HG02678 (cell line): ENCODE data around the gene AKAP8L.
"Not testable (repeated sequence)": the region's sequence is repeated elsewhere in the genome, so short reads cannot be mapped to it uniquely, and the experiment has no call there.

Experiments
- ATAC-seq: cut with Tn5 transposase; IDR thresholded peaks from one replicate; pipeline ENCODE4 v1.9.1; 2021; ENCODE audit warnings: mild to moderate bottlenecking, moderate library complexity; ENCODE audit not compliant: unreplicated experiment

The AKAP8L gene

DNA sequence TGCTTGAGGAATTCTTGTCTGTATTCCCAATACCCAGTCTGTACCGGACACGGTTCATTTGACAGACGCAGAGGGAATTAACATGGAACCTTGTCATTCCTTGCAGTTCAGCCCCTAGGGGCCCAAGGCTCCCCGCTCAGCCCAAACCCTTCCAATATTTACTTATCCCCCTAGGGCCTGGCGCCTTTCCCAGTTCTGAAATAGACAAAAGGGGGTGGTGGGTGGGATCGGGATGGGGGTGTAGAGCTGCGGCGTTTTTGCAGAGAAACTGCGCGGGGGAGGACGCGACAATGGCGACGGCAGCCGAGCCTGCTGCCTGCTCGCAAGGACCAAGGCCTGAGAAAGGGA, 583 bp downstream of the AKAP8L start:
- ATAC-seq = no peak

DNA sequence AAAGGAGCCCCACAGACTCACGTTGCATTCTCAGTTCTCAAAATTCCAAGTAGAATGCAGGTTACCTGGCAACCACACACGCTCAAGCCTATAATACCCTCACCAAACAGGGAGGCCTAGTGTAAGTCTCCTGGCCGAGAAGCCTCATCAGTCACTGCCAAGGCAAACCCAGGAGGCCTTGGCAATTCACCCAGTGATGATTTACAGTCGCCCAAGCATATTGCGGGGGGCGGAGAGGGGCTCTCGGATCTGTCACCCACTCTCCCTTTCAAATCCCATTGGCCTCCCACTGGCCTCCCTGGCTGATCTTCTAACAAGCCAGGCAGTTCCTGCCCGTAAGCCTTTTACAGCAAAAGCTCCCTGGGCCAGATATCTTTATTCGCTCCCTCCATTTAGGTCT, 1.1 kb downstream of the AKAP8L start:
- no peak for ATAC-seq

DNA sequence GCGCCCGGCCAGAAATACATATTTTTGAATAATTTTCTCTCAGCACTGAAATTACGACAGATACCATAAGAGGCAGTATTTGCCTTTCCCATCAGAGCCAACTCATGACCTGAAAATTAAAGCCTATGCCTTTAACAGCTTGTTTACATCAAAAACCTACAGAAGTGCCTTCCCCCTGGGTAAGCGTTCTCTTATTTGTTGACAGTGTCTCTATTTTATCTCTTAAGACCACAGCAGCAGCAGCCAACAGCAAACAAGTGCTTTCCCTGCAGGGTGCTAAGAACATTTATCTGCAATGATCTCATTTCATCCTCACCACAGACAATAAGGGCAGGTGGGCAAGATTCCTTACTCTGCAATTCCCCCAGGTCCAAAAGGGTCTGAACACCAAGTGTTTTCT, 6.0 kb downstream of the AKAP8L start:
- ATAC-seq = no peak

DNA sequence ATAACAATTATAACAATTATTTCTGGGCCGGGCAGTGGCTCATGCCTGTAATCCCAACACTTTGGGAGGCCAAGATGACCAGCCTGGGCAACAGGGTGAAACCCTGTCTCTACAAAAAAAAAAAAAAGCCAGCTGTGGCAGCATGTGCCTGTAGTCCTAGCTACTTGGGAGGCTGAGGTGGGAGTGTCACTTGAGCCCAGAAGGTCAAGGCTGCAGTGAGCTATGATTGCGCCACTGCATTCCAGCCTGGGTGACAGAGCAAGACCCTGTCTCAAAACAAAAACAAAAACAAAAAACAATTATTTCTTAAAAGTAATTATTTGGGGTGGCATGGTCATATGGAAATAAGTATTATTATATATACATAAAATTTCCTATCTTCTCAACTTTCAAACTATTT, 7.4 kb downstream of the AKAP8L start:
- ATAC-seq = not testable (repeated sequence)

DNA sequence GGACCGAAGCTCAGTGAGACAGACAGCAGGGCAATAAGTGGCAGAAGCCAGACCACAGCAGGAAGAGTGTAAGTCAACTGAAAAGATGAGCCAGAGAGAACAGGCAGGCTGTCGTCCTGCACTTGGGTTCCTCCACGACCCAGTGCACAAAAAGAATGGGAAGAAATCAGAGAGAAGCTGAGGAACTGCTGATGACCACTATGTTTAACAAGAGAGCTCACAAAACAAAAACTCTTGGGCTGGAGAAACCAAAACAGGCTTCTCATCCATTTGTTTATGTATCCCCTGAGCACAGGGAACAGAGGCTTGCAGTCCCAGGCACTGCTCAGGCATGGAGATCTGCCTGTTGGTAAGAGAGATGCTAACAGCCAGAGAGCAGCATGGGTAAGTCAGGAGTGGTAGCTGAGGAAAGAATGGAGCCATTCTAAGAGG, 14.0 kb downstream of the AKAP8L start:
- no peak for ATAC-seq

DNA sequence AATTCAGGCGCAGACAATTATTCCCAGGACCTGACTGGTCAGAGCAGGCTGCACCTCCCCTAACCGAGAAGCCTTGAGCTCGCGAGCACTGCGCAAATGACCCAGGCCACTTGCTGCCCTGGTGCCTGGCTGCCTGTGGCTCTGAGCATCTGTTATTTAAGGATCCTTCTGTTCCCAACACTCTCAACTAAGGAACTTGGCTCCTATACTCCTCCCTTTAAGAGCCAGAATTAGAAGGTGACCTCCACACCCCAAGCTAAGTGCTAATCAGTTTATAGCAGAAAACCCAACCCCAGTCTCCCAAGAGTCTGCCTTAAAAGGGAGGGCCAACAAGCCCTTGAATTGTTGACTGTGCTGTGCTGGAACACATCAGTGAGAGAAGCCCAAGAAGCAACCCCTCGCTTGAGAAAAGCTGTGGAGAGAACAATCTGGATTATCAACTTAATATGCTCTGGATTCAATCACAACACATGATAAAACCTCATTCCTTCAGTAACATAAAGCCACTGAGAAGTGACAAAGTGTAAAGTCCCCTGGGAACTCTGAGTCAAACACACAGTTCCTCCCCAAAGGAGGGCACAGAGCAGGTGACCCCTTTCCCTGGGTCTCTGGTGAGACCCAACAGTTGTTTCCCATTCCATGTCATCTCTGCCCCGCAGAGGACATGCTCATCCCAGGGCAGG, 14.6 kb downstream of the AKAP8L start:
- ATAC-seq = no peak

DNA sequence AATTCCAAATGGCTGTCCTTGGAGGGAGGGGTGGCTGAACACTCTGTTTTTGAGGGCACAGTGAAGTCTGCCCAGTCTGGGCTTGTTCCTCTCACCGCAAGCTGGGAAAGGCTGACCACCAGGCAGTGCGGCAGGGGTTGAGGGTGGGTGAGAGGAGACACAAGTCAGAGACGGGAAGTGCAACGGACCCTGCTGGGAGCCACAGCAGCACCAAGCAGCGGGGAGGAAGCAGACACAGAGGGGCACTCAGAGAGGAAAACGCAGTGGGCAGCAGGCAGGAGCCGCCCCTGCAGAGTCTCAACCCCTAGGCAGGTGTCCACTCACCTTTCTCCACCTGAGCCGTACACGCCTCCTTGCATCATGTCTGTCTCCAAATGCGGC, 15.6 kb downstream of the AKAP8L start:
- no peak for ATAC-seq

DNA sequence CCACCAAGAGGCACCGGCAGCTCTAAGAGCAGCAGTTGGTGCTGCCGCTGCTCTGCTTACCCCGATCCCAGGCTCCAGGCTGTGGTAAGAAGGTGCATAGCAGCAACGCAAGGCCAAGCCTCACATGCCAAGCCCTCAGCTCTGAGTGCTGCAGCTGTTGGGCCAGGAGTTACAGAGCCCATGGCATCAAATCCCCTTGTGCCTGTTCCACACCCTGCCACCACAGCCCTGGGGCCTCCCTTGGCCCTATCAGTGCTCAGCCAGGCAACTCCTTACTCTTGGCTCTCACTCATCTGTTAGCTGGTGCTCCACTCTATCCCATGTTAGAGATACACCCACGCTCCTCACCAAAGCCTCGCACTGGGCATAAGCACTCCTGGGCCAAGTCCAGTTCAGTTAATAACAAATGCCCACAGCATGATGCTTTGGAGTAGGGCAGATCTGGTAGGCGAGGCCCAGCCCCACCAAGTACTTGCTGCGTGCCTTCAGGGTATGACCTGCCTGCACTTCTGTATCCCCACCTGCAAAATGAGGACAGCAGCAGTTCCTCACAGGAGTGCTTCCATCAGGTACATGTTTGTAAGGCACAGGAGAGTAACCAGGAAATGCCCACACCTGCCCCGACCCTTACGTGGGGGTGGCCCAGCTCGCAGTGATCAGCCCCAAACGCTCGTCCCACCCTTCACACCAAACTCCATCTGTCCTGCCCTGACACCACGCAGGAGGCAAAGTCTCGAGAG, 16.2 kb downstream of the AKAP8L start:
- no peak for ATAC-seq

DNA sequence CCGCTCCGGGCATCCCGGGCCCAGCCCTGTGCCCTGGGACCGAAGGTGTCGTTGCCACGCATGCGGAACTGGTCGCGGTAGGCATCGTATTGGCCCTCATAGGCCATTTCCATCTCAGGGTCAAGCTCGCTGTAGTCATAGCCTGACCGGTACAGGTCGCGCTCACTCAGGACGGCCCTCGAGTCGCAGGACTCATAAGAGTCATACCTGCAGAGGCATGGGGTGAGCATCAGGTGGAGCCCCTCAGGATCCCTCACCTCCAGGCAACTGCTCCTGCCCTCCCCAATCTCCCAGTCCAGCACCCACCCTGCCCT, 17.4 kb downstream of the AKAP8L start:
- ATAC-seq = no peak

DNA sequence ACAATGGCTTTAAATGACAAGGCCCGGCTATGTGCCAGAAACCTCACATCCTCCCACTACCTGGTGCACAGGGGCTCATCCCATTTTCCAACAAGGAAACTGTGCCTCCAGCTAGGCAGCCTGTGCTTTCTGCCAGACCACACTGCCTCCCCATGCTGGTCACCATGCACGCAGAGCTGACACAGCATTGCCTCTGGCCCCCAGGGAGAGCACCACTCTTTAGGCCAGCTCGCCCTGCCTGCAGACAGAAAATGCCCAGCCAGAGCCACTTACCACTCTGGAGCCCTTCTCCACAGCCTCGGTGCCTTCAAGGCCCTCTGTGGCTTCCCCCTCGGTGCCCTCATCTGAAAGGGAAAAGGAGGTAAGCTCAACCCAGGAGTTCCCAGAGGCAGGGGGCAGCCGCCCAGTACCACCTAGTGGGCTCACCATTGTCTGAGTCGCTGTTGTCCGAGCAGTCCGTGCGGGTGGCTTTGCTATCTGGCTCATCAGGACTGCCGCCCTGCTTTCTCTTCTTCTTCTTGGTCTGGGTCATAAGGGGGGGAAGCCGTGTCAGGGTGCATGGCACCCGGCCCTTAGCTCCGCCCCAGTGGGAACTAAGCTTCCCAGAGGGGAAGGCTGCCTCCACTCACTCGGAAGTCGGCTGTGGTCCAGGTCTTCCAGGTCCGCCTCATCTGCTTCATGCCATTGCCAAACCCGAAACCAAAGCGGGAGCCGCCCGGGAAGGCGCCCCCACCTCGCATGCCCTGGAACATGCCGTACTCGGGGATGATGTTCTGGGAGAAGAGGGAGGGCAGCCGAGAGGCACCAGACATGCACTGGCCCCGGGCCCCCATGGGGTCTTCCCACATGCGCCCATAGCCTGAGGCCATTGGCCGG, 18.0 kb downstream of the AKAP8L start:
- no peak for ATAC-seq

DNA sequence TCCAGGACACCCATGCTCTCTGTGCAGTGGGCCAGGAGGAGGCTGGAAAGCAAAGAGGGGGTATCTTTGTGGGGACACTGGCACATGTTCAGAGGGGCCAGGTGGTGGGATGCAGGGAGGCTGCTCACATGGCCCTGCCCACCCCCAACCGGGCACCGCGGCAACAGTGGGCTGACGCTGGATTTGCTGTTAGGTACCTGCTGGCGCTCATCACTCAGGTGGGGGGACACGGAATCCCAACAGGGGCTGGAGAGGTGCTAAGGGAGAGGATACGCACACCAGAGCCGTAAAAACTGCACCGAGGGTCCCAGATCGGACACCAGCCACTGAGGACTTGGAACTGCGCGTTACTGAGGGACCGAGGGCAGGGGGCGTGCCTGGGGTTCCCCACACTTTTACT, 19.2 kb downstream of the AKAP8L start:
- no peak for ATAC-seq

DNA sequence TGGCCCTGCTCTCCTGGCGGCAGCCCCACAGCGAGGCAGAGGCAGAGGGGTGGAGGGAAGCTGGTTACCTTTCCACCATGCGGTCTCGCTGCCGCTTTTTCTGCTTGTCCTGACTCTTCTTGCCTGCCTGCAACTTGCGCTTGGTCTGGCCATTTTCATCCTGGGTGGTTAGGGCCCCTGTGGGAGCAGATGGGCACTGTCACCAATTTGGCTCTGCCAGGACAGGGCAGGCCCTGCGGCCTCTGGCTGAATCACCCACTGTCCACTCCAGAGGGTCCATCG, 19.6 kb downstream of the AKAP8L start:
- ATAC-seq = no peak

DNA sequence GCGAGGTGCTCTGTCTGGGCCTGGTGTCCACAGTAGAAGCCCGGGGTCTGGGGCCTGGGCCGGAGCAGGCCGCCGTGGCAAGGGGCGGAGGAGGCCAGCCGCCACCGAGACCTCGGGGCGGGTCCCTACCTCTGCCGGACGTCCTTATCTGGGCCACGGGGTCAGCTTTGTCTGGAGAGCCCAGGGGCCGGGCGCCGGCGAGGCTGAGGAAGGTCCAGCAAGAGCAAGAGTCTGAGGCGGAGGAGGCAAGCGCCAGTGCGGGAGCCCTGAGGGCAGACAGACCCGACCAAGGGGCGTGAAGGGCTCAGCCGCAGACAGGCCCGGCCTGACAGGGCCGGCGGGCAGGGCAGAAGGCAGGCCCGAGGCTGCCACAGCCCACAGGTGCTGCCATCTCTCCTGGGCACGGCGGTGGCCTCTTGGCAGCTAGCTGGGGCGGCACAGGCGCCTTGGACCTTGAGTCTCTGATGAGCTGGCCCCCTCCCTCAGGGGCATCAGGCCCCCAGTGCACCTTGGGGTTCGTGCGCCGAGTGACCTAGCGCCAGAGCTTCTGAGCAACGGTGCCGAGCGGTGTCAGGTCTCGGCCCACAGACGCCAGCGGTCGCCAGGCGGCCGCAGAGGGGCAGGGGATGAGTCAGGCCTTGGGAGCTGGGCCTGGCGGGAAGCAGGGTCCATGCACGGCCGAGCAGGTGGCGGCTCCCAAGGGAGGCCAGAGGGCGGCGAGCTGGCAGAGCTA, 20.1 kb downstream of the AKAP8L start:
- ATAC-seq = no peak

DNA sequence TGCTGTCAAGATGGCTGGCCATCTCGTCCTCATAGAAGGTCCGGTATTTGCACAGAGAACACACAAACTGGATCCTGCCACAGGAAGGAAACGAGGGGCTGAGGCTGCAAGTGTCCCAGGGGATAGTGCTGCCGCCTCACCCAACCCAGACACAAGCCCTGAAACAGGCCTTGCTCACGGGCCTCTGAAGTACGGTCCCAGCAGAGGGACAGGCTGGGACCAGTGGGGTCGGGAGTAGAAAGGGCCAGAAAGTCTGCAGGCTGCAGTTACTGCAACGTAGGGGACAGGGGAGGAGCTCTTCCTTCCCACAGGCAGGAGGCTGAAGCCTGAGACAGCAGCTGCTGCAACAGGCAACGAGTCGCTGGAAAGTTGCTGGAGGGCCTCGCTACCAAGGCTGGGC, 21.0 kb downstream of the AKAP8L start:
- no peak for ATAC-seq

DNA sequence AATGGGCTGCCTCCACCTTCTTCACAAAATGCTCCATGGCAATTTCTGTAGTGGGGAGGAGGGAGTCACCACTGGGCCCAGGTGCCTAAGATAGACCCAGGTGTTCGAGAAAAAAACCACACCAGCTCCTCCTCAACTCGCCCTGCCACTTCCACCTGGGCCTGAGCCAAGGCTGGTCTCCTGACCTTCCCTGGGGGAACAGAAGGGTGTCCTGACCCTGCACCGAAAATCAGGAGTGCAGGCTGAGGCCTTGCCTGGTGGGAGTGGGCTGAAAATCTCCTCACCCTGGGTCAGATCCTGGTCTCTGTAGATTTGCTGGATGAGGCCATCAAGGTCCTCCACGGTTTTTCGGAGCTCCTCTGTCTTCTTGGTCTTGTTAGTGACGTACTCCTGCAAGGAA, 21.6 kb downstream of the AKAP8L start:
- ATAC-seq = no peak

DNA sequence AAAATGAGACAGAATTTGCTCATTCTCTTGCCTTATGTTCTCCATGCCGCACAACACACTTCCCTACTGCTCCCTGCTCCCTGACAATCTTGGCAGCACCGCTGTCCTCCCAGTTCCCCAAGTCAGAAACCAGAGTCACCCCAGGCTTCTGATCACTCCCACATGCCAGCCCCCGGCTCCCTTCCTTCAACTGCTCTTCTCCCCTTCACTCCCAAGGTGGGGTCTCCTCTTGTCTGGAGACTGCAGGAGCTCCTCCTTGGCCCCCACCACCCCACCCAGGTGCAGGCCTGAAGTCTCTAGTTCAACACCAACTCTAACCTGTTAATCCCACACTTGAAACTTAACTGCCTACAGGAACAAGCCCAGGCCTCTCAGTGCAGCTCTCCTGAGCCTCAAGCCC, 22.4 kb downstream of the AKAP8L start:
- no peak for ATAC-seq

DNA sequence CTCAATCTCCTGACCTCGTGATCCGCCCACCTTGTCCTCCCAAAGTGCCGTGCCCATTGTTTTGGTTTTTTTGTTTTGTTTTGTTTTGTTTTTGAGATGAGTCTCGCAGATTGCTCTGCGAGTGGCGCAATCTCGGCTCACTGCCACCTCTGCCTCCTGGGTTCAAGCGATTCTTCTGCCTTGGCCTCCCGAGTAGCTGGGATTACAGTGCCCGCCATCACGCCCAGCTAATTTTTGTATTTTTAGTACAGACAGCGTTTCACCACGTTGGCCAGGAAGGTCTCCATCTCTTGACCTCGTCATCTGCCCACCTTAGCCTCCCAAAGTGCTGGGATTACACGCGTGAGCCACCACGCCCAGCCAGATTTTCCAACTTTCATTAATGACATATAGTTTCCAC, 23.5 kb downstream of the AKAP8L start:
- ATAC-seq = not testable (repeated sequence)

DNA sequence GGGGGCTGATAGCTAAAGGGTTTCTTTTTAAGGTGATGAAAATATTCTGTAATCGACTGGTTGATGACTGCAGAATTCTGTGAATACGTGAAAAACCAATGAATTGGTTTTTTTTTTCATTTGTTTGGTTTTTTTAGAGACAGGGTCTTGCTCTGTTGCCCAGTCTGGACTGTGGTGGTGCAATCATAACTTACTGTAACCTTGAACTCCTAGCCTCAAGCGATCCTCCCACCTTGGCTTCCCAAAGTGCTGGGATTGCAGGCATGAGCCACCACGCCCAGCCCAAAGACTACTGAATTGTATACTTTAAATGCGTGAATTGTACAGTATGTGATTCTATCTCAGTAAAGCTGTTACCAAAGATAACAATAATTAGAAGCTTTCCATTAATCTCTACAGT, 24.4 kb downstream of the AKAP8L start:
- no peak for ATAC-seq

DNA sequence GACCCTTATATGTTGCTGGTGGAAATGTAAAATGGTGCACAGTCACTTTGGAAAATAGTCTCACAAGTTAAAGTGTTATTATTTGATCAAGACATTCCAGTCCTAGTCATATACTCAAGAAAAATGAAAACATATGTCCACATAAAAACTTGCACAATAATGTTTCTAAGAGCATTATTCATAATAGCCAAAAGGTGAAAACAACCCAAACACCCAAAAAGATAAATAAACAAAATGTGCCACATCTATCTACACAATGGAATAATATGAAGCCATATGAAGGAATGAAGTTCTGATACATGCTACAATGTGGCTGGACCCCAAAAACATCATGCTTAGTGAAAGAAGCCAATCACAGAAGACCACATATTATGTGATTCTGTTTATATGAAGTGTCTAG, 24.8 kb downstream of the AKAP8L start:
- no peak for ATAC-seq

DNA sequence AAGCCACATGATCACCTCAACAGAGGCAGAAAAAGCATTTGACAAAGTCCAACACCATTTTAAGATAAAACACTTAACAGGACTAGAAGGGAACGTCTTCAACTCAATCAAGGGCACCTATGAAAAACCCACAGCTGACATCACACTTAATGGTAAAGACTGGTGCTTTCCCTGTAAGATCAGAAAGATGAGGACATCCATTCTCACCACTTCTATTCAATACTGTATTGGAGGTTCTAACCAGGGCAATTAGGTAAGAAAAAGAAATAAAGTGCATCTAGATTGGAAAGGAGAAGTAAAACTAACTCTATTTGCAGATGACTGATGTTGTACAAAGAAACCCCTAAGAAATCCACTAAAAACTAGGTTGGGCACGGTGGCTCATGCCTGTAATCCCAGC, 28.0 kb downstream of the AKAP8L start:
- no peak for ATAC-seq

DNA sequence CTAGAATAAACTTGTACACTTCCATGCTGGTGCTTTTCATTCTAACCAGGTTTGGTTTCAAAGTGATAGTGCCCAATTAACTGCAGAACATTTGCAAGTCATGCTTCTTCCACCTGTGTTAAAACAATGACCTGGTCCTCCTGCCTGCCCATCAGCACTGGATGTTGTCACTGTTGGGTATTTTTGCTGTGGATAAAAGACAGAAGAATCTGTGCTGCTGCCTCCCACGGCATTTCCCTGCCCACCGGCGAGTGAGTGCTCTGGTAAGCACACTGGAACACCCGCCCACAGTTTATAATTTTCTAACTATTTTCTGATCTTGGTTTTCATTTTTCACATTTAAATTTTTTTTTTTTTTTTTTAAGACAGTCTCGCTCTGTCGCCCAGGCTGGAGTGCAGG, 36.9 kb downstream of the AKAP8L start:
- ATAC-seq = no peak

DNA sequence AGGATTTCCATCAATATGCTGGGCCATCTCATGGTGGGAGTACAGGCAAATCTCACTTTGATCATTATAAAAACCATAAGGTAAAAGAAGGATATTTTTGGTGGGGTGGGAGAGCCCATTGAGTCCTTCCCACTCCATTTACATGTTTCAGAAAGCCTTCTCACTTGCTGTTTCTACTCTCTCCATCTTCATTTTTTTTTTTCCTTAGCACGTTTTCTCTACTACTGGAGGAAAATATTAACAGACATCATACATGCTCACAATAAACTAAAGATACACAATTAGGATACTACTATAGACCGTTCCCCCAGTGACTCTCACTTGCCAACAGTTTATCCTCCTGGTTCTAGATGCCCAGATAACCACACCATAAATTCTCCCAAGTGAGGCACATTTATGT, 37.4 kb downstream of the AKAP8L start:
- no peak for ATAC-seq
